HCT116 (cell line): ENCODE measurements around the gene OR2AP1.

ENCODE experiments used
- CTCF ChIP-seq, 3 experiments: fragments of 200-600 bp in 1 of 3; sonication (generic) in 1 of 3; IDR thresholded peaks in 2 of 3; conservative IDR thresholded peaks in 1 of 3; 2 replicates each; pipeline ENCODE4 v1.5.1; 2012 to 2017; ENCODE audit warnings: low read depth in 2 of 3, low read length in 2 of 3, antibody characterized with exemption in 1 of 3, borderline replicate concordance in 1 of 3, control low read depth in 1 of 3, mild to moderate bottlenecking in 1 of 3, mixed read lengths in 1 of 3, mixed run types in 1 of 3, moderate library complexity in 1 of 3; ENCODE audit not compliant: insufficient read depth in 1 of 3
- EZH2 ChIP-seq: fragments of 200-600 bp; sonication (generic); IDR thresholded peaks from 2 replicates; pipeline ENCODE4 v1.6.1; 2017; ENCODE audit warnings: antibody characterized with exemption, mixed run types
- EZH2phosphoT487 ChIP-seq: fragments of 200-600 bp; IDR thresholded peaks from 2 replicates; pipeline ENCODE4 v1.6.1; 2018; ENCODE audit warnings: antibody characterized with exemption, borderline replicate concordance
- JUND ChIP-seq: IDR thresholded peaks from 2 replicates; pipeline ENCODE4 v1.6.1; 2012
- MAX ChIP-seq: IDR thresholded peaks from 2 replicates; pipeline ENCODE4 v1.6.1; 2012
- POLR2A ChIP-seq: IDR thresholded peaks from 2 replicates; pipeline ENCODE4 v1.7.0; 2011; ENCODE audit warnings: borderline replicate concordance; ENCODE audit not compliant: insufficient read depth, insufficient read length; ENCODE audit errors: extremely low read depth
- POLR2AphosphoS5 ChIP-seq: IDR thresholded peaks from 2 replicates; pipeline ENCODE4 v1.6.1; 2011; ENCODE audit warnings: mild to moderate bottlenecking, low read depth, low read length, moderate library complexity
- SIN3A ChIP-seq: IDR thresholded peaks from 2 replicates; pipeline ENCODE4 v1.6.1; 2012; ENCODE audit warnings: low read depth
- SRF ChIP-seq: IDR thresholded peaks from 2 replicates; pipeline ENCODE4 v1.6.1; 2012; ENCODE audit warnings: low read depth
- YY1 ChIP-seq: IDR thresholded peaks from 2 replicates; pipeline ENCODE4 v1.6.1; 2011; ENCODE audit warnings: low read length, low read depth, moderate library complexity, mild to moderate bottlenecking; ENCODE audit not compliant: insufficient replicate concordance; ENCODE audit errors: extremely low read depth
- ZBTB33 ChIP-seq: IDR thresholded peaks from 2 replicates; pipeline ENCODE4 v1.6.1; 2011; ENCODE audit warnings: mild to moderate bottlenecking, low read length, moderate library complexity; ENCODE audit not compliant: insufficient replicate concordance; ENCODE audit errors: extremely low read depth
- ZNF274 ChIP-seq: fragments of 200-500 bp; sonication (Bioruptor generic); IDR thresholded peaks from 2 replicates; pipeline ENCODE4 v1.6.1; 2014; ENCODE audit warnings: mild to moderate bottlenecking, low read depth, low read length, inconsistent platforms

- TF ChIP-seq POLR2AphosphoS5 = no peak
- no peak for TF ChIP-seq CTCF (IDR thresholded peaks at IDR 0.05 in 2 of 3, conservative IDR thresholded peaks at IDR 0.05 in 1 of 3; ENCODE audit: borderline replicate concordance in 1 of 3, insufficient read depth in 1 of 3, low read depth in 2 of 3, low read length in 2 of 3)
- no peak for TF ChIP-seq POLR2A
- TF ChIP-seq SIN3A = no peak
- TF ChIP-seq YY1 = no peak
- no peak for TF ChIP-seq SRF
- no peak for TF ChIP-seq EZH2
- no peak for TF ChIP-seq MAX
- TF ChIP-seq JUND = no peak
- no peak for TF ChIP-seq ZNF274
- no peak for TF ChIP-seq EZH2phosphoT487
- TF ChIP-seq ZBTB33 = no peak
Observed at GRCh38 chr12:55607821-55608594, 35.7 kb downstream of the OR2AP1 start.
